ENCODE results near the gene RAB18.
A peak's percentile ranks its signal among the peaks of the same experiment; 100 is the strongest.
"Not testable (repeated sequence)": the region's sequence is repeated elsewhere in the genome, so short reads cannot be mapped to it uniquely, and the experiment has no call there.

Gene RAB18

DNA sequence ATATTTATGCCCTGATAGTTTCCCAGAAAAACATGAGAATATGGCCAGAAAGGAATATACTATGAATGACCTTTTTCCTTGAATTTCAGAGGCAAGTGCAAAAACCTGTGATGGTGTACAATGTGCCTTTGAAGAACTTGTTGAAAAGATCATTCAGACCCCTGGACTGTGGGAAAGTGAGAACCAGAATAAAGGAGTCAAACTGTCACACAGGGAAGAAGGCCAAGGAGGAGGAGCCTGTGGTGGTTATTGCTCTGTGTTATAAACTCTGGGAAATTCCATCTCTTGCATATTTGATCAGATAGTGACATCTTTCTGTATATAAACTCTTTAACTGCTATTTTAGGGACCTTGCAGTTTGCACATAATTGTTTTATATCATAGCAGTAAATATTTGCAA, 33.7 kb downstream of the RAB18 start:
- no peak for DNase-seq (ENCODE audit: low read depth)
- H3K4me3 ChIP-seq (ENCODE audit: low read depth, low read length) = no peak overlapping the region

DNA sequence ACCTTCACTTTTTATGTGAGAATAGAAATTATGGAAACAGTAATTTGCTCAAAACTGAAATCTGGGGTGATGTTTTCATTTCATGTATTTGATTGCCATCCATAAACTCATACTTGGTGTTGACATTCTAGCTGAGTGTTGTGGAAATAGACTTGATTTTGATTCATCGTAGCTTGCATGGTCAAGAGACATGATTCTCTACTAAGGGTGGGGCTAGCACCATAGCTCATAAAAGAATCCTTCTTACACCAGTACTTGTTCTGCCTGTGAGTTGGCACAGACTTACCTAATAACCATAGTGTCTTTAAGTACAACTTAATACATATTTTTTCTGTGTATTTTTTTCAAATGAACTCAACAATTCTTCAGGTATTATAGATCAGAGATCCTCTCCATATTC, 36.6 kb downstream of the RAB18 start:
- H3K4me3 ChIP-seq (ENCODE audit: low read depth, low read length) = no peak overlapping the region
- no peak for DNase-seq (ENCODE audit: low read depth)

DNA sequence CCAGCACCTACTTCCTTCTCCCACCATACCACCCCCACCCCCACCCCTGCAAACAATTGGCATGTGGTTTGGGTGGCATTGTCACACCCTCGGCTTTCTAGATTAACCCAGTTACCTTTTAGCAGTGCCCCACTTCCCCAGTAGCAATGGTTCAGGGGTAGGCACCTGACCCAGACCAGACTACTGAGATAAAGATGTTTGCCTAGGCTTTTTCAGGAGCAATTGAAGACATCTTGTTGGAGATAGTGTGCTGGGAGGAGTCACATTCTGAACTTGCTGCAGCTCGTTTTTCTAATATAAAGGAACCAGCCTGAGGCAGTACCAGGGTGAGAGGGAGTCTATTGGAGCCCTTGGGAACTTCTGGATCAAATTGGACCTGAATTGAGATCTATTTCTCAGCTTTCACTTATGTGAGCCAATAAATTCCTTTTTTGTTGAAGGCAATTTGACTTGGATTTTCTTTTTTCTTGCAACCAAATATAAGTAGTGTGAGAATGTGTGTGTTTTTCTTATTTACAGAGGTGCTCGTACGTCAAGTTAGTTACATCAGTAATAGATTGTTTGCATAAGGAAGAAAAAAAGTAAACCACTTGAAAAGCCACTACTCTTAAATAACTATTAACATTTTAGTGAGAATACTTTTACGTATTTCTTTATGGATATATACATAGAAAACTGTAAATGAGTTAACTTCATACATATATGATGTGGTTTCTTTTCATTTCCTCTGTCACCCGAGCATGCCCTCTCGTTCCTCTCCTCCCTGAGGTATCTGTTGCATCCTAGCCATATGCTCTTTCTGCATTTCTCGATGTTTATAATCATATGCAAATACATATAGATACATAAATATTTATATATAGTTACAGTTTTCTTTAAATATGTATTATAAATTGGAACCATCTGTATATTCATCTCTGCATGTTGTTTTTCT, 38.0 kb downstream of the RAB18 start:
- no peak for DNase-seq (ENCODE audit: low read depth)

DNA sequence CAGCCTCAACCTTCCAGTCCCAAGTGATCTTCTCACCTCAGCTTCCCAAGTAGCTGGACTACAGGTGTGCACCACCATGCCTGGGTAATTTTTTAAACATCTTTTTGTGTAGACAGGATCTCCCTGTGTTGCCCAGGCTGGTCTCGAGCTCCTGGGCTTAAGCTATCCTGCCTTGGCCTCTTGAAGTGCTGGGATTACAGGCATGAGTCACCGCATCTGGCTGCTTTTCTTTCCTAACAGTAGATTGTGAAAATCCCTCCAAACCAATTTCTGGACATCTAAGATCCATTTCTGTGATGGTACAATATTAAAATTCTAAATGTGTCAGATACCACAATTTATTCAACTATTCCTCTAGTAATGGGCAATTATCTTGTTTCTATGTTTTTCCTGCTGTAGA, 38.7 kb downstream of the RAB18 start:
- DNase-seq (ENCODE audit: low read depth) = peak; percentile 15

More for the DNA sequence above, 38.0 kb downstream of the RAB18 start:
- no peak overlapping the region for H3K4me3 ChIP-seq (ENCODE audit: low read depth, low read length)

DNA sequence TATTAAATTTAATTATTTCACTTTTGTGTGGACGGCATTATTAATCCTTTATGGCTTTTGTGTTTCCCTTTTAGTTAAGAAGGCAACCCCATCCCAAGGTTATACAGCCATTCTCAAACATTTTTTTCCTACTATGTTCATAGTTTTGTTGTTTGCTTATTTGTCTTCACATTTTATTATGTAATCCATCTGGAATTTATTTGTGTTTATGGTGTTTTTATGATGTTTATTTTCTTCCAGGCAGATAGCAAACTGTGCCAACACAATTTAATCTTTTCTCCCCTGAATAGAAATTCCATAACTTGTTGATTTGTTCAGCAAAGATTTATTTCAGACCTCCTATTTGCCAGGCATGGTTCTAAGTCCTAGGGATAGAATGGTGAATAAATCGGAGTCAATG, 42.9 kb downstream of the RAB18 start:
- no peak overlapping the region for H3K4me3 ChIP-seq (ENCODE audit: low read depth, low read length)
- no peak for DNase-seq (ENCODE audit: low read depth)

More for the DNA sequence above, 38.7 kb downstream of the RAB18 start:
- no peak overlapping the region for H3K4me3 ChIP-seq (ENCODE audit: low read depth, low read length)

DNA sequence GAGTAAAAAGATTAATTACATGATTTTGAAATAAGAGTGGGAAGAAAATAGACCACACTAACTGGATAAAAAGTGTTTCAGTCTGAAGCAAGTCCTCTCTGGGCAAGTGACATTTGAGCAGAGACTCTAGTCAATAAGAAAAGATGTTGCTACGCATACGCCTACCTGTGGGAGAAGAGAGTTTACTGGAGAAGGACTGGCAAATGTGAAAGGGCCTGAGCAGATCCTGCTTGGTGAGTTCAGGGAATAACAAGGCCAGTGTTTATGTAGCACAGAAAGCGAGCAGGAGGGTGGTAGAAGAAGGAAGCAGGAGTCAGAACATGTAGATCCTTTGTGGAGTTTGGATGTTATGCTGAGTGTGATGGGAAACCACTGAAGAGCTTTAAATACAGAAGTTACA, 43.4 kb downstream of the RAB18 start:
- DNase-seq (ENCODE audit: low read depth) = no peak
- no peak overlapping the region for H3K4me3 ChIP-seq (ENCODE audit: low read depth, low read length)

DNA sequence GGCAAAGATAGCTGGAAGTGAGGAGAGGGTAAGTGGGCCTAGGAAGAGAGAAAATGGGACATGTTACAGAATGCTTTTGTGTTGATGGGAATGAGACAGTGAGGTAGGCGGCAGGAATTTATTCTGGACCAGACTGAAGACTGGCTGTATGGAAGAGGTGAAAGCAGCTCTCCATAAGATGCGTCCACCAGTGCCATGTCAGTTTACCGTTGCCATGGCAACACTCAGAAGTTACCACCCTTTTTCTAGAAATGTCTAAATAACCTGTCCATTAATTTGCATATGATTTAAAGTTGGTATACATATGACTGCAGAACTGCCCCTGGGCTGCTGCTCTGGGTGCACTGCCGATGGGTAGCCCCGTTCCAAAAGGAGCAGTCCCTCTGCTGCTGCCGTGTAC, 46.7 kb downstream of the RAB18 start:
- H3K4me3 ChIP-seq (ENCODE audit: low read depth, low read length) = no peak overlapping the region
- DNase-seq (ENCODE audit: low read depth) = no peak

DNA sequence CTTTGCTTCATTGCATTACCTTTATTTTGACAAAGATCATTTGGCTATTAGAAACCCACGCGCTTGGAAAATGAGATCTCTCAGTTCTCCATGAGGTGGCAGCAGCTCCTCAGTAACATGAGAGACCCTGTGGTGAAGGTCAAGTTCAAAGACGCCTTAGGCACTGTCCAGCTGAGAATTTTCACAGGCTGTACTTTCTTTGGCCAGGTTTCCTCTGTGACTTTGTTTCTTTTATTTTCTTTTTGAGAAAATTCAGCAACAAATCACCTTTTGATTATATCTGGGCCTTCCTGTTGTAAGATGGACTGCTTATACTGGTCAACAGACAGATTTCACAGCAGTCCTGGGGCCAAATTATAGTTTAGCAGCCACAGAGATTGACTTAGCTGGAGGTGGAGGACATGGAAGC, 54.5 kb downstream of the RAB18 start:
- no peak overlapping the region for H3K4me3 ChIP-seq (ENCODE audit: low read depth, low read length)
- DNase-seq (ENCODE audit: low read depth) = peak; percentile 9

DNA sequence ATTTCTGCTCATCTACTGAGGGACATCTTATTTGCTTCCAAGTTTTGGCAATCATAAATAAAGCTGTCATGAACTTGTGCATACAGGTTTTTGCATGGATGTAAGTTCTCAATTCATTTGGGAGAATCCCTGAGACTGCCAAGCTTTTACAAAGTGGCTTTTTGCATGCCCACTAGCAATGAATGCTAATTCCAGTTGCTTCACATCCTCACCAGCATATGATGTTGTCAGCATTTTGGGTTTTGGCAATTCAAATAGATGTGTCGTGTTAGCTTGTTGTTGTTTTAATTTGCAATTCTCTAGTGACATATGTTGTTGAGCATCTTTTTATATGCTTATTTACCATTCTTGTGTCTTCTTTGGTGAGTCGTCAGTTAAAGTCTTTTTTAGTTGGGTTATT, 57.2 kb downstream of the RAB18 start:
- H3K4me3 ChIP-seq (ENCODE audit: low read depth, low read length) = no peak overlapping the region
- no peak for DNase-seq (ENCODE audit: low read depth)

DNA sequence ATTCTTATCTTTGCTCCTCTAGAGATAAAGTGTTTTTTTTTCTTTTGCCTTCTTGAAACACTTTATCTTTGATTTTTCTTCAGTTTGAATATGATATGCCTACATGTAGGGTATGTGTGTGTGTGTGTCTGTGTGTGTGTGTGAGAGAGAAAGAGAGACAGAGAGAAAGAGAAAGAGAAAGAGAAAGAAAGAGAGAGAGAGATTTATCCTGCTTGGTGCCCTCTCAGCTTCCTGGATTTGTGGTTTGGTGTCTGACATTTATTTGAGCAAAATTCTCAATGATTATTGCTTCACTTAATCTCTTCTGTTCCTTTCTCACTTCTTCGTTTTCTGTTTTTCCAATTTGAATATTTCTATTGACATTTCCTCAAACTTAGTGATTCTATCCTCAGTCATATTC, 60.3 kb downstream of the RAB18 start:
- H3K4me3 ChIP-seq (ENCODE audit: low read depth, low read length) = no peak overlapping the region
- DNase-seq (ENCODE audit: low read depth) = no peak

DNA sequence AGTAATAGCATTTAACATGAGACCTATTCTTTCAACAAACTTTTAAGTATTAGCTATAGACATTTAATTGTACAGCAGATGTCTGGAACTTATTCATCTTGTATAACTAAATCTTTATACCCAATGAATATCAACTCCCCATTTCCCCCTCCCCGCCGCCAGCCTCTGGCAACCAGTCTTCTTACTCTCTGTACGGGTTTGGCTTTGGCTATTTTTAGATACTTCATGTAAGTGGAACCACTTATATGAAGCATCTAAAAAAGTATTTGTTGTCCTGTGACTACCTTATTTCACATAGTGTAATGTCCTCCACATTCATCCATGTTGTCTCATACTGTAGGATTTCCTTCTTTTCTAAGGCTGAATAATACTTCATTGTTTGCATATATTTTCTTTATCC, 60.8 kb downstream of the RAB18 start:
- H3K4me3 ChIP-seq (ENCODE audit: low read depth, low read length) = no peak overlapping the region
- DNase-seq (ENCODE audit: low read depth) = no peak

DNA sequence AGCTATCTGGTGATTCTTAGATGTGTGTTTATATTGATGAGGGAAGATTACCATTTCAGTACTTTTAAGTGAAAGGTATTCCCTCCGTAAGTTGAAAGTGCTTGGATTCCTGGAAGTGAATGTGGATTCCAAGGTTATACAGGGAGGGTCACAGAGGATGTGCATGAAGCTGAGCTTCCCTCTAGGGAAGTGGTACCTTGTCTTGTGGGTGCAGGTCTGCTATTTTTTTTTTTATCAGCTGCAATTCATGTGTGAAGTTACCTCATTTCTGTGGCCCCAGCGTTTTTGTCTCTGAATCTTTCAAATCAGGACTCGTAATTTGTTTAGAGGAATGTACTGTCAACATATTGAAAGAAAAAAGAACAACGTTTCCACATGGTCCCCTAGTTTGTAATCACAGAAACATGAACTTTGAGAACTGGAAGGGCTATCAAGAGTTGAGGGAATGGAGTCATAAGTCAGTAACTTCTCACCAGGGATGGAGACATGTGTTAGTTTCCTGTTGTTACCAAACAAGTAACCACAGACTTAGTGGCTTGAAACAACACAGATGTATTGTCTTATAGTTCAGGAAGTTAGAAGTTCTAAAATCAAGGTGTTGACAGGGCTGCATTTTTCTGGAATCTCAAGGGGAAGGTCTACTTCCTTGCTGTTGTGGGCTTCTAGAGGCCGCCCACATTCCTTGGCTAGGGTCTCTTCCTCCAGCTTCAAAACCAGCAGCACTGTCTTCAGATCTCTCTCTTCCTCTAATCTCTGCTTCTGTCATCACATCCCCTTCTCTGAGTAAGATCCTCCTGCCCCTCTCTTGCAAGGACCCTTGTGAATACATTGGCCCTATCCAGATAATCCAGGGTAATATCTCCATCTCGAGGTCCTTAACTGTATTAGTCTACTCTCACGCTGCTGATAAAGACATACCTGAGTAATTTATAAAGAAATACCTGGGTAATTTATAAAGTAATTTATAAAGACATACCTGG, 64.4 kb downstream of the RAB18 start:
- no peak overlapping the region for H3K4me3 ChIP-seq (ENCODE audit: low read depth, low read length)
- DNase-seq (ENCODE audit: low read depth) = peak; percentile 3

DNA sequence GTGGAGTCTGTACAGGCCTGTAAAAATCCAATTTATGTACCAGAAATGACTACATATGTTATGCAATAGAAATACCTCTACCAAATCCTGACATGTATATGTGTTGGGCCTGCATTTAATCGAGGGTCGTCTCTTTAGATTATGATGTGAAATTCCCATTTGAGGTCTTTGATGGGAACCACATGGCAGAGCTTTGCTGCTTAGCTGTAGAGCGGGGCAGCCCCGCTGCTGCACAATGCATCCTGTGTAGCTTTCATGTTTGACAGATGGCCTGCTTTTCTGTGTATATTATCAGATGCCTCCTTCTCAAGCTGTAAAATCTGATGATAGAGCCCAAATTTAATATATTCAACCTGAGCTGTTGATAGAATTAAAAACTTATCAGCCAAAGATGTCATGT, 65.8 kb downstream of the RAB18 start:
- H3K4me3 ChIP-seq (ENCODE audit: low read depth, low read length) = no peak overlapping the region
- no peak for DNase-seq (ENCODE audit: low read depth)

DNA sequence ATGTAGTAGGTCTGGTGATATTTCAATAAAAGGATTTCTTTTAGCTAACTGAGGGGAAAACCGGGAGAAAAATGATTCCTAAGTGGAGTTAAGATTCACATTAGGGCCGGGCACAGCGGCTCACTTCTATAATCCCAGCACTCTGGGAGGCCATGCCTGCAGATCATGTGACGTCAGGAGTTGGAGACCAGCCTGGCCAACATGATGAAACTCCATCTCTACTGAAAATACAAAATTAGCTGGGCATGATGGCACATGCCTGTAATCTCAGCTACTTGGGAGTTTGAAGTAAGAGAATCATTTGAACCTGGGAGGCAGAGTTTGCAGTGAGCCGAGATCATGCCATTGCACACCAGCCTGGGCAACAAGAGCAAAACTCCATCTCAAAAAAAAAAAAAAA, 72.9 kb downstream of the RAB18 start:
- not testable (repeated sequence) for H3K4me3 ChIP-seq (ENCODE audit: low read depth, low read length); DNase-seq (ENCODE audit: low read depth)

DNA sequence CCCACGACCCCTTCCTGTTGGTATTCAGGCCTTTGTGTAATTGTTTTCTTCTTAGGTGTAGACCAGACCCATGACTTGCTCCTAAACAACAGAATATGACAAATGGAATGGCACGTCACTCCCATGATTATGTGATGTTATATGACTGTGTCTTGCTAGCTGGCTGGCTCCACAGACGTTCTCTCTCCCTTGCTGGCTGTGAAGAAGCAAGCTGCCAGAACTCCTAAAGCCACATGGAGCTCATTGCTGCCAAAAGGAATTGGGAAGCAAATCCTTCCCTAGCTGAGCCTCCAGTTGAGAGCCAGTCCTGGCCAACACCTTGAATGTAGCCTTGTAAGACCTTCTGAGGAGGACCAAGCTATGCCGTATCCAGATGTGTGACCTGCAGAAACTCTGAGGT, 74.2 kb downstream of the RAB18 start:
- H3K4me3 ChIP-seq (ENCODE audit: low read depth, low read length) = no peak overlapping the region
- no peak for DNase-seq (ENCODE audit: low read depth)

DNA sequence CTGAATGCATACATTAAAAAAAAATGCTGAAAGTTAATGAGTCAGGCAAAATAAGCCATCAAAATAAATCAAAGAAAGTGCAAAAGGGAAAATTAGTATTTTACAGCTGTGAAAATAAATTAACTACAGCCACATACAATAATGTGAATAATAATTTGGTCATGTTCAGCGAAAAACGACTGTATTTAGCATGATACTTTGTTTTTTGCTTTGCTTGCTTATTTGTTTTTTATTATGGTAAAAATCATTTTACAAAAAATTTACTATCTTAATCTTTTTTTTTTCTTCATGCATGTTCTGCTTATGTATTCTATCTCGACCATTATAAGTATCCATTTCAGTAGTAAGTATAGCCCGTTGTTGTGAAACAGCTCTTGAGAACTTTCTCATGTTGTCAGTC, 77.1 kb downstream of the RAB18 start:
- no peak for DNase-seq (ENCODE audit: low read depth)
- no peak overlapping the region for H3K4me3 ChIP-seq (ENCODE audit: low read depth, low read length)

DNA sequence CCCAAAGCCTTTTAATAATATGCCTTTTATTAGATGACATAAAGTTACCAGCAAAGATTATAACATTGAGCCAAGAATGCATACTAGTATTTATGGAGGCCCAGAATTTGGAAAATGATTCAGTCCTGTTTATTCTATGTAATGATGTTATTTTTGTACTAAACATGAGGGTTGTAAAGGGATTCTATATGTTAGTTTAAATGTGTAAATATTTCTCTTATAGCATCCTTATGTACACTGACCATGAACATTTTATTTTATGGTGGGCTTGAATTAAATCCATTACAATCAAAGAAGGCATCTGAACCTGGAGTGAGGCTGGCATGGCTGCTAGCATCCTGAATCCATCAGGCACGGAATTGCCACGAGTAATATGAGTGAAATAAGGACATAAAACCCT, 80.2 kb downstream of the RAB18 start:
- H3K4me3 ChIP-seq (ENCODE audit: low read depth, low read length) = no peak overlapping the region
- no peak for DNase-seq (ENCODE audit: low read depth)

Data from skeletal muscle cell (primary cell).